Smooth muscle cell (in vitro differentiated cells): Measurements from ENCODE around the gene GSTM4. TPM values are rescaled to one million over a fixed set of nuclear protein-coding genes. Genes with fewer than 3 reads are reported as not detected.

Experiments
- DNase-seq: peaks from one replicate; lab custom pipeline; 2025; ENCODE audit not compliant: unreplicated experiment; lab: John Stamatoyannopoulos, UW
- H2AFZ ChIP-seq: fragments of 200-600 bp; sonication (generic); 2 replicates; pipeline ENCODE4 v1.6.0; 2016; ENCODE audit warnings: antibody characterized with exemption, low read depth, mild to moderate bottlenecking
- H3F3A ChIP-seq: fragments of 200-600 bp; sonication (generic); 2 replicates; pipeline ENCODE4 v1.6.0; 2017; ENCODE audit warnings: antibody characterized with exemption, low read depth
- H3K27ac ChIP-seq: fragments of 200-600 bp; sonication (generic); 2 replicates; pipeline ENCODE4 v1.5.1; 2016; ENCODE audit warnings: low read depth, mild to moderate bottlenecking
- H3K27me3 ChIP-seq: fragments of 200-600 bp; sonication (generic); 2 replicates; pipeline ENCODE4 v1.6.1; 2016; ENCODE audit warnings: low read depth, mild to moderate bottlenecking
- H3K36me3 ChIP-seq: fragments of 200-600 bp; sonication (generic); 2 replicates; pipeline ENCODE4 v1.5.1; 2016; ENCODE audit warnings: low read depth
- H3K4me1 ChIP-seq: fragments of 200-600 bp; sonication (generic); 2 replicates; pipeline ENCODE4 v1.5.1; 2016; ENCODE audit warnings: low read depth
- H3K4me2 ChIP-seq: fragments of 200-600 bp; sonication (generic); 2 replicates; pipeline ENCODE4 v1.6.0; 2016; ENCODE audit warnings: mild to moderate bottlenecking
- H3K4me3 ChIP-seq: fragments of 200-600 bp; sonication (generic); 2 replicates; pipeline ENCODE4 v1.5.1; 2016; ENCODE audit warnings: mild to moderate bottlenecking
- H3K79me2 ChIP-seq: fragments of 200-600 bp; sonication (generic); 2 replicates; pipeline ENCODE4 v1.6.0; 2016; ENCODE audit warnings: low read depth, mild to moderate bottlenecking
- H3K9ac ChIP-seq: fragments of 200-600 bp; sonication (generic); 2 replicates; pipeline ENCODE4 v1.6.0; 2016; ENCODE audit warnings: low read depth
- H3K9me3 ChIP-seq: fragments of 200-600 bp; sonication (generic); replicated peaks from 2 replicates; pipeline ENCODE4 v1.5.1; 2016; ENCODE audit warnings: low read depth
- H4K20me1 ChIP-seq: fragments of 200-600 bp; sonication (generic); 2 replicates; pipeline ENCODE4 v1.6.0; 2016; ENCODE audit warnings: low read depth
- CTCF ChIP-seq: fragments of 200-600 bp; sonication (generic); IDR thresholded peaks from 2 replicates; pipeline ENCODE4 v1.5.1; 2017; ENCODE audit warnings: borderline replicate concordance, mild to moderate bottlenecking, antibody characterized with exemption; ENCODE audit not compliant: insufficient read depth, poor library complexity, severe bottlenecking
- WGBS: methylation state at CpG from one replicate; pipeline ENCODE4 v1.1.7; 2016; ENCODE audit warnings: low lambda C conversion rate; 5-methylcytosine and 5-hydroxymethylcytosine counted together
- polyA plus RNA-seq: library from polyadenylated mRNA; unstranded; fragments of >200 nt; fragmentation: Nextera tagmentation; extraction: Ambion mirVana; gene quantifications from 2 replicates; pipeline ENCODE4 v1.2.1, GENCODE V29; 2016
- total RNA-seq: library from RNA; depleted of rRNA; stranded (reverse); fragments of >200 nt; gene quantifications from 2 replicates; pipeline ENCODE4 v1.2.3, GENCODE V29; 2014

GSTM4 gene
- total and polyA plus RNA-seq, 2 experiments from 2014 or later, result 25.8 to 34.4 TPM

- Histone ChIP-seq H4K20me1 (peaks cover 59% of the 10 kb centered on the region), H2AFZ (no peak overlapping the region), H3K4me2 (peak overlapping the region; percentile 96), H3K9ac (no peak overlapping the region), H3K79me2 (peaks cover 56% of the 10 kb centered on the region), H3K36me3 (no peaks in the 10 kb centered on the region), H3K4me1 (peaks cover 7% of the 10 kb centered on the region), H3F3A (peaks cover 5% of the 10 kb centered on the region), H3K9me3 (no peaks in the 10 kb centered on the region), H3K27ac (no peak overlapping the region), H3K4me3 (no peak overlapping the region), H3K27me3 (no peaks in the 10 kb centered on the region)
- WGBS, result 85% methylated on average over 11 of the region's 11 CpGs
- TF ChIP-seq CTCF, result no peak
- no peak for DNase-seq
These were observed 32.2 kb upstream of the GSTM4 start for GRCh38 chr1:109623601-109624161.

GRCh38 chr1:109624201-109625010 is 31.5 kb upstream of the GSTM4 start:
- Histone ChIP-seq H3K27me3 (no peaks in the 10 kb centered on the region), H3K9me3 (no peaks in the 10 kb centered on the region), H3K4me1 (peaks cover 1% of the 10 kb centered on the region), H4K20me1 (peaks cover 59% of the 10 kb centered on the region), H2AFZ (no peak overlapping the region), H3K79me2 (peaks cover 52% of the 10 kb centered on the region), H3F3A (no peaks in the 10 kb centered on the region), H3K36me3 (no peaks in the 10 kb centered on the region), H3K27ac (no peak overlapping the region), H3K4me3 (no peak overlapping the region), H3K4me2 (no peak overlapping the region), H3K9ac (no peak overlapping the region)
- DNase-seq, result no peak
- TF ChIP-seq CTCF, result no peak
- WGBS, result 89% methylated on average over 17 of the region's 17 CpGs

- Histone ChIP-seq H3K27me3 (no peaks in the 10 kb centered on the region), H2AFZ (no peak overlapping the region), H4K20me1 (peaks cover 59% of the 10 kb centered on the region), H3F3A (no peaks in the 10 kb centered on the region), H3K9me3 (no peaks in the 10 kb centered on the region), H3K4me2 (no peak overlapping the region), H3K27ac (no peak overlapping the region), H3K9ac (no peak overlapping the region), H3K4me3 (no peak overlapping the region), H3K36me3 (no peaks in the 10 kb centered on the region), H3K79me2 (peaks cover 46% of the 10 kb centered on the region), H3K4me1 (no peaks in the 10 kb centered on the region)
- DNase-seq, result no peak
- 88% methylated on average over 10 of the region's 16 CpGs for WGBS
- TF ChIP-seq CTCF, result no peak
These were observed 30.7 kb upstream of the GSTM4 start for GRCh38 chr1:109625176-109625575.
